Renal cortical epithelial cell (primary cell): ENCODE measurements around the gene PRMT1. TPM values are rescaled to one million over a fixed set of nuclear protein-coding genes. Genes with fewer than 3 reads are reported as not detected.

Source experiments
- DNase-seq: peaks from one replicate; pipeline ENCODE4 v3.0.0-alpha.2; 2011; ENCODE audit warnings: low read depth
- total RNA-seq: library from RNA; depleted of rRNA; stranded (reverse); fragments of >200 nt; gene quantifications from 2 replicates; pipeline ENCODE4 v1.2.3, GENCODE V29; 2014

The PRMT1 gene
- total RNA-seq, 1 donor from 2014 or later, result 205 TPM

DNA sequence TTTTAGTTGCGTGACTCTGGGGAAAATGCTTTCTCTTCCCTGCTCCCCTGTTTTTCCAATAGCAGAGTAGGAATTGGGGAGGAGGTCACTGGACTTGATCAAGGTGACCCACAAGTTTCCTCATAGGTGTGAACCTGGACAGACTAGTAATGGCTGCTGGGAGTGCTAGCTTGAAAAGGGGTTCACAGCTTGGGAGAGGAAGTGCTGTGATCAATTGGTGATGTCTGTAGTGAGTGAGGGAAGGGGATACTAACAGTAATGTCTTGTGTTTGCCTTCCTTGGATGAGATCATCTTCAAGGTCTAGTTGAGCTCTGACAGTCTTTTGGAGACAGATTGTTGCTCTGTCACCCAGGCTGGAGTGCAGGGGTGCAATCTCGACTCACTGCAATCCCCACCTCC, 9.6 kb upstream of the PRMT1 start:
- DNase-seq, result no peak

GRCh38 chr19:49669516-49669915, 7.6 kb upstream of the PRMT1 start:
- DNase-seq, result no peak

GRCh38 chr19:49672131-49672919, 4.7 kb upstream of the PRMT1 start:
- DNase-seq, result peak; percentile 54

GRCh38 chr19:49676136-49676783, 811 bp upstream of the PRMT1 start:
- DNase-seq, result peak; percentile 93

DNA sequence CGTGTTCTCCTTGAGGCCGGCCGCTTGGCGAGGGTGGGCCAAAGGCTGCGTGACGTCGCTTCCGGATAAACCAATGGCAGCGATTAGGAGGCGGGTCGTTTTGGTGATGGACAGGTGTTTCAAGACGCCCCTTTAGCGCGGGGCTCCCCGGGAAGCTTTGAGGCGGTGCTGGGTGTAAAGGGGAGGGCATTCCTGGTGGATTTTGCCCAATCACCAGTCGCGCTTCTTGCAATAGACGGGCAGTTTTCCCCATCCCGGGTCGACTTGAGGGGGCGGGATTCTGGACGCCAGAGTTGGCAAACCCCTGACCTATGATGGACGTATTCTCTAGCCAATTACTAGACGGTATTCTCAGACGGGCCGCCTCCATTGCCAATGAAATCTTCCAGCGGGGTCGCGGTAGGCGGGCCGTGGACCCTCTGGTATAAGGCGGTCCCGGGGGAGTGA, 264 bp upstream of the PRMT1 start:
- peak; percentile 99 for DNase-seq

- DNase-seq, result peak; percentile 68
These were observed 1.0 kb downstream of the PRMT1 start for GRCh38 chr19:49677901-49678674.

DNA sequence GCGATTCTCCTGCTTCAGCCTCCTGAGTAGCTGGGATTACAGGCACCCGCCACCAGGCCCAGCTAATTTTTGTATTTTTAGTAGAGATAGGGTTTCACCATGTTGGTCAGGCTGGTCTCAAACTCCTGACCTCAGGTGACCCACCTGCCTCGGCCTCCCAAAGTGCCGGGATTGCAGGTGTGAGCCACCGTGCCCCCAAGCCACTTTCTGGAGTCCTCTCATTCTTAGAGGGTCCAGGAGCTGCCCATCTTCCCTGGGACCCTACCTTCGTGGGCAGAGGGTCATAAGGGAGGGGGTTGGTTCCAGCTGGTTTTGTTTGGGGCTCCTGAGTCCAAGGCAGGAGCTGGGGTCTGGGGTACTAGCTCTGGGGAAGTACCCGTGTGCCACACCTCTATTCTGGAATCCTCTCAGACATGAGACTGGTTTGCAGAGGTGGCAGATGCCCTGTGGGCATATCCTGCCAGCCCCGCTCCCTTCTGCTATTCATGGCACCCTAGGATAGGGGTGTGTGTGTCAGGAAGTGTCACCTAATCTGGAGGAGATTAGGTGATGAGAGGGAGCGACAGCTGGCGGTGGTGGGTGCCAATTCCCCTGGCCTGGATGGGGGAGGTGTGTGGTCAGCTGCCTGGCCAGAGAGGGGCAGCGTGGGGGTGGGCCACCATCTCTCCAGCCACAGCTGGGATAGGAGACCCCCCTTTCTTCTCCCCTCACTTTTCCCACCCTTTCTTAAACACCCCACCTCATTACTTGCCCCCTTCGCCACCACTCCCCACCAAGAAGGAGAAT, 2.1 kb downstream of the PRMT1 start:
- DNase-seq, result no peak

DNA sequence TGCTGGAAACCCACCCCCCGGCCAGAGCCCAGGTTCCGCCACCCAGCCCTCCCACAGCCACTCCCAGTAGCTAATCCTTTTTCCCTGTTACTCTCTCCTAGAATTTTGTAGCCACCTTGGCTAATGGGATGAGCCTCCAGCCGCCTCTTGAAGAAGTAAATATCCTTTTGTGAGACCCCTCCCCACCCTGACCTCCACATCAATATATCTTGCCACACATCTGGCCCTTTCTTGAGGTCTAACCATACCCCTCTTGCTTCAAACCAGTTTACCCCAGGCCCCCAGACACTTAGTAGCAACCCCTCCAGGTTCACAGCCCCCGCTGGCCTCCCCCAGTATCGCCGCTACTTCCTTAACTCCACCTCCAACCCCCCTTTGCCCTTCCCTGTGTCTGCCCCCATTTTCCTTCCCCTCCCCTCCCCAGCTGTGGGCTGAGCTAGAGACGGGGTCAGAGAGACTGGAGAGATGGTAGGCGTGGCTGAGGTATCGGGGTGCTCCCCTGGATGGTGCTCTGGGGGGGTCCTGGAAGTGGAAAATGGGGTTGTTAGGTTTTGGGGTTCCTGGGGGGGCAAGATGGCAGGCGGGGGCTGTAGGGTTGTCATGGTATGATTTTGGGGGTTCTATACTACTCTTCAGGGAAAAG, 2.8 kb downstream of the PRMT1 start:
- DNase-seq, result no peak

GRCh38 chr19:49680421-49681351, 3.6 kb downstream of the PRMT1 start:
- peak; percentile 64 for DNase-seq

DNA sequence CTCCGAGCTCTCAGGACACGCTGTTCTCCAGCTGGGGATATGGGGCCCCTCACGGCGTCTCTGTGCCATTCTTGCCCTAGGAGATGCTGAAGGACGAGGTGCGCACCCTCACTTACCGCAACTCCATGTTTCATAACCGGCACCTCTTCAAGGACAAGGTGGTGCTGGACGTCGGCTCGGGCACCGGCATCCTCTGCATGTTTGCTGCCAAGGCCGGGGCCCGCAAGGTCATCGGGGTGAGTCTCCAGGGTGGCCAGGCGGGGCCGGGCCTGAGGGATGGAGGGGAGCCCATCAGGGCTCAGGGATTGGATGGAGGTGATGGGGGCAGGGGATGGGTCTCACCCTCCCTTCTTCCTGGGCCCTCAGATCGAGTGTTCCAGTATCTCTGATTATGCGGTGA, 4.8 kb downstream of the PRMT1 start:
- no peak for DNase-seq

GRCh38 chr19:49682274-49682673, 5.2 kb downstream of the PRMT1 start:
- DNase-seq, result no peak

GRCh38 chr19:49683814-49684250, 6.8 kb downstream of the PRMT1 start:
- DNase-seq, result no peak

DNA sequence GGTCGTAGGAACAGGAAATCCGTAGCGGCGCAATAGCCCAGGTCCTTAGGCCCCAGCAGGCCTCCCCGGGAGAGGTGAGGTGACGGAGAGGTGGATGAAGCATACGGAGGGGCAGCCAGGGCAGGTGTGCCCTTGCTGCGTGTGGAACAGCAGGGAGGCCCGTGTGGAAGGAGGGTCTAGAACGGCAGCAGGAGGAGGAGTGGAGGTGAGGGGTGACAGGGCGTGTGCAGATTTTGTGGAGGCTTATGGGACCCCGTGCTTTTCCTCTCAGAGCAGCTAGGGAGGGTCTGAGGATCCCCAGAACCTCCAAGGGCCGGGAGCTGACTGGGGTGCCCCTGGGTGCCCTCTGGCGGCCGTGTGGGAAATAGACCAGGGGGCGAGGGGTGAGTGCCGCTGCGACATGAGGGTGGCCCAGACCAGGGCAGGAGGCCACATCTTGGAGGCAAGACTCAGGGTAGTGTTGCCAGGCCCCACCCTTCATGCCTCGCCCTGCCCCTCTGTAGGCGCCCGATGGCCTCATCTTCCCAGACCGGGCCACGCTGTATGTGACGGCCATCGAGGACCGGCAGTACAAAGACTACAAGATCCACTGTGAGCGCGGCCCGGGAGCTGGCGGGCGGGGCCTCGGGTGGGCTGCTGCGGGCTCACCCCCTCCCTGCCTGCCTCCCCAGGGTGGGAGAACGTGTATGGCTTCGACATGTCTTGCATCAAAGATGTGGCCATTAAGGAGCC, 7.3 kb downstream of the PRMT1 start:
- no peak for DNase-seq

DNA sequence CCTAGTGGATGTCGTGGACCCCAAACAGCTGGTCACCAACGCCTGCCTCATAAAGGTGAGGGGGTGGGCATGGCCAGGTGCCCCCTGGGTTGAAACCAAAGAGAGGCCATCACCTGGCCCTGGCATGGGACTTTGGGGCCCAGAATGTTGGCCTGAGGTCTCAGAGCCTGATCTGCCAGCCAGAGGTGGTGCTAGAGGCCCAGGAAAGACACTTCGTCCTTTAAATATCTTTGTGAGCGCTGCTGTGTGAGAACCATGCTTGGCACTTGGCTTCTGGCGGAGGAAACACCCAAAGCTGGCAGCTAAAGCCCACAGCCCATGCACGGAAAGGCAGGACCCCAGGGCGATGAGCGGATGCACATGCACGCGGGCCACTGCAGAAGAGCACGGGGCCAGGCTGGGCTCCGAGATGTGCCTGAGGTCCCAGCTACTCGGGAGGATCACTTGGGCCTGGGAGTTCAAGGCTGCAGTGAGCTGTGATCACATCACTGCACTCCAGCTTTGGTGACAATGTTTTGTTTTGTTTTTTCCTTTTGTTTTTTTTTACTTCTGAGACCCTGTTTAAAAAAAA, 8.0 kb downstream of the PRMT1 start:
- no peak for DNase-seq

- no peak for DNase-seq
These were observed 8.8 kb downstream of the PRMT1 start for GRCh38 chr19:49685845-49686332.

DNA sequence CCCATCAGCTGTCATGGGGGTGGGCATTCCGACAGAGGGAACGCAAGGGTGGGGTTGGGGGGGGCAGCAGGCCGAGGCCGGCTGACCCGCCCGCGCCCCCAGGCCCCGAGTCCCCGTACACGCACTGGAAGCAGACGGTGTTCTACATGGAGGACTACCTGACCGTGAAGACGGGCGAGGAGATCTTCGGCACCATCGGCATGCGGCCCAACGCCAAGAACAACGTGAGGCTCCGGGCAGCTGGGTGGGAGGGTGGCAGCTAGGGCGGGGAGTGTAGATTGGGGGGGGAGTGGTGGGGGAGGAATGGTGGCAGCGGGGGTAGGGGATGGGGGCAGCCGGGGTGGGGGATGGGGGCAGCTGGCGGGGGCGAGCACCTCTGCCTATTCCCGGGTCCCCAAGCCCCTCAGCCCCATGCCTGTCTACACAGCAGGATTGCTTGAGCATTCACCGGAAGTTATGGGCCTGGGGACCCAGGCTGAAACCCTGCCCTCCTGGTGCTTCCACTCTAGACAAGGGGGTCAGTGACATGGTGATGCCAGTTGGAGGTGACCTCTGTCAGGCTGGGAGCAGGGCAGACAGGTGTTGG, 9.5 kb downstream of the PRMT1 start:
- no peak for DNase-seq

- DNase-seq, result no peak
These were observed 10.1 kb downstream of the PRMT1 start for GRCh38 chr19:49687150-49687549.

DNA sequence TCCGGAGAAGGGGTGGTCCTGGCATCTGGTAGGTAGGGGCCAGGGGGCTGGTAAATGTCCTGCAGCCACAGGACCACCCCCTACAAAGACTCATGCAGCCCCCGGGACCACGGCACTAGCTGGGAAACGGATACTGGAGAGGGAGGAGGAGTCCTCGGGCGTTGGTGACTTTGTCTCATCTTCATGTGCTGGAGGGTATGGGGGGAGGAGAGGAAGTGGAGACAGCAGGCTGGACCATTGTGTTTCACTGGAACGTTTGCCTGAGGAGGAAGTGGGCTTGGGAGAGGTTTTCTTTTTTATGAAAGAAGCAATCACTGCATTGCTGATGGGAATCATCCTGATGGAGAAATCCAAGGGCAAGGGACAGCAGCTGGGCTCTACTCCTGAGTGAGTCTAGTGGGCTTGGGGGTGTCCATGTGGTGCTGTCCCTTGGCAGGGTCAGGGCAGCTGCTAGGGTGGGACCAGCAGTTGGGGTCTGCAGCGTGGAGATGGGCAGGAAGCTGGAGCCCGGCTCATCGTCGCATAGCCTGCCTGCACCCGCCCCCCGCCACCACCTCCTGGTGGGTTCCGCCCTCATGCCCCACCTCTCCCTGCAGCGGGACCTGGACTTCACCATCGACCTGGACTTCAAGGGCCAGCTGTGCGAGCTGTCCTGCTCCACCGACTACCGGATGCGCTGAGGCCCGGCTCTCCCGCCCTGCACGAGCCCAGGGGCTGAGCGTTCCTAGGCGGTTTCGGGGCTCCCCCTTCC, 10.7 kb downstream of the PRMT1 start:
- DNase-seq, result no peak
